GM12875 (cell line): ENCODE data around the gene ZNF202.
"Not testable (repeated sequence)": the region's sequence is repeated elsewhere in the genome, so short reads cannot be mapped to it uniquely, and the experiment has no call there.

Source experiments
- H3K4me3 ChIP-seq: one replicate; pipeline ENCODE4 v1.5.1; 2011; ENCODE audit warnings: low read depth, low read length, control low read depth
- TF ChIP-seq, protein P1 (sequence below): IDR thresholded peaks from 2 replicates; pipeline ENCODE4 v1.5.1; 2011; ENCODE audit warnings: low read depth, mild to moderate bottlenecking, control low read depth, inconsistent platforms, low read length, moderate library complexity, borderline replicate concordance; ENCODE audit not compliant: insufficient read depth

The ZNF202 gene

DNA sequence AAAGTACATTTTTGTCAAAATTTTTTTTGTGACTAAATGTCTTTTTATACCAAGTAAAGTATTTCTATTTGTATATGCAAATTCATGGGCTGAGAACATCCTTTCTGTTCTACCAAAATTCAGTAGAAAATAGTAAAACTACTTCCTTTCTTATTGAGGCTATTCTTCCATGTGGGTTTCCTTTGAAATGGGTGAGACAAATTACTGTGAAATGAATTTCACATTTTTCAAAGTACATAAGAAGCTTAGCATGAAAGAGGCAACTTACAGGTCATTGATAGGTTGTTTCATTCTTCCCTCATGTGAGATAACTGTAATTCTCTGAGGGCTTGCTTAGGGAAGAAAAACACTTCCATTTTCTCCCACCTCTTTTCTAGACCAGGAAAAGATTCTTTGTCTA lies 13.9 kb upstream of the ZNF202 start:
- TF ChIP-seq, protein P1, sequence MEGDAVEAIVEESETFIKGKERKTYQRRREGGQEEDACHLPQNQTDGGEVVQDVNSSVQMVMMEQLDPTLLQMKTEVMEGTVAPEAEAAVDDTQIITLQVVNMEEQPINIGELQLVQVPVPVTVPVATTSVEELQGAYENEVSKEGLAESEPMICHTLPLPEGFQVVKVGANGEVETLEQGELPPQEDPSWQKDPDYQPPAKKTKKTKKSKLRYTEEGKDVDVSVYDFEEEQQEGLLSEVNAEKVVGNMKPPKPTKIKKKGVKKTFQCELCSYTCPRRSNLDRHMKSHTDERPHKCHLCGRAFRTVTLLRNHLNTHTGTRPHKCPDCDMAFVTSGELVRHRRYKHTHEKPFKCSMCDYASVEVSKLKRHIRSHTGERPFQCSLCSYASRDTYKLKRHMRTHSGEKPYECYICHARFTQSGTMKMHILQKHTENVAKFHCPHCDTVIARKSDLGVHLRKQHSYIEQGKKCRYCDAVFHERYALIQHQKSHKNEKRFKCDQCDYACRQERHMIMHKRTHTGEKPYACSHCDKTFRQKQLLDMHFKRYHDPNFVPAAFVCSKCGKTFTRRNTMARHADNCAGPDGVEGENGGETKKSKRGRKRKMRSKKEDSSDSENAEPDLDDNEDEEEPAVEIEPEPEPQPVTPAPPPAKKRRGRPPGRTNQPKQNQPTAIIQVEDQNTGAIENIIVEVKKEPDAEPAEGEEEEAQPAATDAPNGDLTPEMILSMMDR = no peak
- H3K4me3 ChIP-seq = no peak overlapping the region

DNA sequence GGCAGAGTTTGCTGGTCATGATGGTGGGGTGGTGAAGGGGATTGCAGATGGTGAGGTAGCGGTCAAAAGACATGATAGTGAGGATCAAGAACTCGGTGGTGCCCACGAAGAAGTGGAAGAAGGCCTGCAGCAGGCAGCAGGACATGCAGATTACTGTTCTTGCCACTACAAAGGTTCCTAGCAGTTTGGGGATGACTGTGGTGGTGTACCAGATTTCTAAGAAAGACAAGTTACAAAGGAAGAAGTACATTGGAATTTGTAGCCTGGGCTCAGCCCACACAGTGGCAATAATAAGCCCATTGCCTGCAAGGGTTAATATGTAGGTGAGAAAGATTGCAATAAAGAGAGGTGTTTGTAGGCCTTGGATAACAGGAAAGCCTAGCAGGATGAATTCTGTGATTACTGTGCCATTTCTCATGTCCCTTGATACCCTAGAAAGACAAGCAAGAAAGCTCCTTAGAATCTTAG lies 12.7 kb upstream of the ZNF202 start, which contains the start of gene OR6X1:
TSS of gene OR6X1 (minus strand) at position 418 of the 468 bp plus-strand sequence. CDS start at position 418, 0 bp downstream.
- TF ChIP-seq, protein P1 = no peak
- no peak within 1 kb of the TSS for H3K4me3 ChIP-seq

DNA sequence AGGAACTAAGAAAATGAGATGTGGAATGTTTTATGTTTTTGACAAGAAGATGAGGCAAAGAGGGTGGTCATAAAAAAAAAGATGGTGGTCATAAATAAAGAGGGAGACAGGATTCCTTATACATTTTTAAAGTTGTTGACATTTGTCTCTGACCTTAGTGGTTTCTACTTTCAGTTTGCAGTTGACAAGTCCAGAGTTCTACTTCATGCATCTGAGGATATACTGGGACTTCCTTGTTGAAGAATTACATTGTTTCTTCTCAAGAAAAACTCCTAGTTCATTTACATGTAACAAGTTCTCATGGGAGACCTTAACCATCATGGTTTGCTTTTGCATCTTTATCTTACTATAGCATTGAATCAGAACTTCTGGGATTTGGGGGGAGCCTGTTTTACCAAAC lies 11.7 kb upstream of the ZNF202 start:
- TF ChIP-seq, protein P1 = no peak
- H3K4me3 ChIP-seq = no peak overlapping the region

DNA sequence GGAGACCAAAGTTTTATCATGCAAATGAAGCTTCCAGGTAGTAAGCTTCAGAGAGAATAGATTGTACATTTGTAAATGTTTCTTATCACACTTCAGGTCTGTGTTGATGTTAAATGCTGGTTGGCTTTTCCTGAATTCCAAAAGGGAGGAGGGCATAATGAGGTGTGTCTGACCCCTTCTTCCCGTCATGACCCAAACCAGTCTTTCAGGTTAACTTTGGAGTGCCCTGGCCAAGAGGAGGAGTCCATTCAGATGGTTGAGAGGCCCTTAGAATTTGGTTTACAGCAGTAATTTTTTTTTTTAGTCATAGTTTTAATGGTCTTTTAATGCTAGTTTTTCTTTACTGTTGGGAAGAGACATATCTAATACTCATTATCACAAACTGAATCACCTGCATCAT lies 10.3 kb upstream of the ZNF202 start:
- H3K4me3 ChIP-seq = no peak overlapping the region
- TF ChIP-seq, protein P1 = no peak

DNA sequence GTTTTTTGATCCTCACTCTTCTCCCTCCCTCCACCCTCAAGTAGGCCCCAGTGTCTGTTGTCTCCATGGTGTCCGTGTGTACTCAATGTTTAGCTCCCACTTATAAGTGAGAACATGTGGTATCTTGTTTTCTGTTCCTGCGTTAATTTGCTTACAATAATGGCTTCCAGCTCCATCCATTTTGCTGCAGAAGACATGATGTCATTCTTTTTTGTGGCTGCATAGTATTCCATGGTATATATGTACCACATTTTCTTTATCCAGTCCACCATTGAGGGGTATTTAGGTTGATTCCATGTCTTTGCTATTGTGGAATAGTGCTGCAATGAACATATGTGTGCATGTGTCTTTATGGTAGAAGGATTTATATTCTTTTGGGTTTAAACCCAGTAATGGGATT lies 6.9 kb upstream of the ZNF202 start:
- not testable (repeated sequence) for H3K4me3 ChIP-seq

DNA sequence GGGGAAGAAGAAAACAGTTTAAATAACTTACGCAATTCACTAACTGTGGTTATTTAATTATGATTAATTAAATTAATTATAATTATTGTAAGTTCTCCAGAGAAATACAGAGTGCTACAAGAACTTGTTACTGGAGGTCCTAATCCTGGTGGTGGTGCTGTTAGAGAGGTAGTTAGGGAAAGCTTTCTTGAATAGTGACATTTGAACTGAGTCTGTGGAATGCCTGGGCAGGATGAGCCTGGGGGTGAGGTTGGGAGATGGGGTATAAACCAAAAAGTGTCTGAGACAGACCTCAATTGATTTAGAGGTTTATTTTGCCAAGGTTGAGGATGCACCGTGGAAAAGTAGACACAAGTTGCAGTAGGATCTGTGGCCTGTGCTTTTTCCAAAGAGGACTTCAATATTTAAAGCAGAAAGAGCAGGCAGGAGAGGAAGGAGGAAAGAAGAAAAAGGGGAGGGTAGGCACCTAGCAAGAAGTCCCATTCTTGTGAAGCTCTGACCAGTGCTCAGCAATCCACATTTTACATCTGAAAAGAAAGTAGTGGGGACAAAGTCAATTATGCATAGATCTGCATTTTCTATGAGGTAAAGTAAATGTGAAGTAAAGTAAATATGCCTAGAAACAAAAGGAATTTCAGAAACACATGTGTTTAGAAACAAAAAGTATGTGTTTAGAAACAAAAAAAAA lies 4.4 kb upstream of the ZNF202 start:
- TF ChIP-seq, protein P1 = no peak
- no peak overlapping the region for H3K4me3 ChIP-seq

DNA sequence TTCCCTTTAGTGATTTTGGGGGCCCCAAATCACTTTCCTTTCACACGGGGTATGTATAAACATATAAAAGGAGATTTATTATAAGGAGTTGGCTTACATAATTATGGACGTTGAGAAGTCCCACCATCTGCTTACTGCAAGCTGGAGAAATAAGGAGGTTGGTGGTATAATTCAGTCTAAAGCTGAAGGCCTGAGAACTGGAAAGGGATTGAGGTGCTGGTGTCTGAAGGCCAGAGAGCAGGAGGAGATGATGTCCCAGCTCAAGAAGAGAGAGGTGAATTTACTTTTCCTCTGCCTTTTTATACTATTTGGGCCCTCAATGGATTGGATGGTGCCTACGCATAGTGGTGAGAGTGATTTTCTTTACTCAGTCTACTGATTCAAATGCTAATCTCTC lies 1.3 kb upstream of the ZNF202 start:
- H3K4me3 ChIP-seq = no peak overlapping the region
- TF ChIP-seq, protein P1 = no peak
